Lower leg skin (tissue), 3 donors: ENCODE measurements around the gene EMD.
"Not testable (repeated sequence)": the region's sequence is repeated elsewhere in the genome, so short reads cannot be mapped to it uniquely, and the experiment has no call there.

ENCODE experiments used
- CTCF ChIP-seq, 3 donors: fragments of 450-650 bp; IDR thresholded peaks; one replicate each; pipeline ENCODE4 v1.5.1; 2016; ENCODE audit warnings: antibody characterized with exemption in 3 of 3, mild to moderate bottlenecking in 3 of 3, moderate library complexity in 2 of 3
- POLR2A ChIP-seq, 2 donors: fragments of 450-650 bp; IDR thresholded peaks; one replicate each; pipeline ENCODE4 v1.6.1; 2016 to 2017; ENCODE audit warnings: antibody characterized with exemption in 2 of 2, mild to moderate bottlenecking in 1 of 2, moderate library complexity in 1 of 2

GRCh38 chrX:154341399-154342298 lies 37.4 kb upstream of the EMD start:
- not testable (repeated sequence) for TF ChIP-seq POLR2A, CTCF (IDR thresholded peaks at IDR 0.05)
